IMR-90 (cell line): ENCODE measurements around the gene PANX1. TPM values are rescaled to one million over a fixed set of nuclear protein-coding genes. Genes with fewer than 3 reads are reported as not detected.

Experiments
- ATAC-seq: fragments of 200-7000 bp; cut with Tn5 transposase; 2 replicates; pipeline ENCODE4 v1.9.1; 2020; ENCODE audit warnings: low read depth, mild to moderate bottlenecking, moderate library complexity
- BruUV-seq: library from RNA; stranded (reverse); fragments of 400-500 nt; replicated peaks from 2 replicates; lab custom pipeline; 2021; lab: Mats Ljungman, UMichigan
- CTCF ChIA-PET: fragments of 300-600 bp; formaldehyde crosslinking; extraction: SDS; loops from one replicate; lab custom pipeline; 2021; ENCODE audit warnings: antibody characterized with exemption; lab: Yijun Ruan, JAX
- POLR2A ChIA-PET: fragments of 300-600 bp; sonication (Branson Sonifier 250); formaldehyde crosslinking; loops from one replicate; lab custom pipeline; 2022; ENCODE audit warnings: antibody characterized with exemption; ENCODE audit not compliant: unreplicated experiment; lab: Charles Lee
- DNase-seq: peaks from one replicate; pipeline ENCODE4 v3.0.0; 2013
- H2AFZ ChIP-seq: replicated peaks from 2 replicates; pipeline ENCODE3; 2013; ENCODE audit warnings: low read length, mild to moderate bottlenecking; ENCODE audit not compliant: poor library complexity
- H2AK5ac ChIP-seq: 2 replicates; pipeline ENCODE4 v1.6.1; 2013; ENCODE audit warnings: low read depth, low read length, inconsistent platforms
- H2AK9ac ChIP-seq: replicated peaks from 2 replicates; pipeline ENCODE3; 2013; ENCODE audit warnings: mild to moderate bottlenecking, low read depth, low read length, moderate library complexity; ENCODE audit not compliant: poor library complexity
- H2BK120ac ChIP-seq: 2 replicates; pipeline ENCODE4 v1.6.1; 2013; ENCODE audit warnings: low read depth, low read length, inconsistent platforms
- H2BK15ac ChIP-seq: 3 replicates; pipeline ENCODE4 v1.6.1; 2013; ENCODE audit warnings: low read depth, low read length, inconsistent platforms
- H2BK20ac ChIP-seq: 2 replicates; pipeline ENCODE4 v1.6.1; 2013; ENCODE audit warnings: low read depth, mild to moderate bottlenecking, inconsistent platforms, low read length, moderate library complexity
- H2BK5ac ChIP-seq: 2 replicates; pipeline ENCODE4 v1.6.1; 2013; ENCODE audit warnings: mild to moderate bottlenecking, low read depth, low read length, inconsistent platforms; ENCODE audit not compliant: poor library complexity, severe bottlenecking
- H3K14ac ChIP-seq: replicated peaks from 2 replicates; pipeline ENCODE4 v1.6.1; 2013; ENCODE audit warnings: low read depth, low read length, inconsistent platforms
- H3K18ac ChIP-seq: 2 replicates; pipeline ENCODE4 v1.6.1; 2013; ENCODE audit warnings: low read depth, low read length, control low read depth
- H3K23ac ChIP-seq: 2 replicates; pipeline ENCODE4 v1.6.1; 2013; ENCODE audit warnings: low read depth, low read length, inconsistent platforms
- H3K27ac ChIP-seq: 2 replicates; pipeline ENCODE4 v1.5.1; 2013; ENCODE audit warnings: mild to moderate bottlenecking, control low read depth, low read length; ENCODE audit not compliant: insufficient read depth
- H3K27me3 ChIP-seq: 2 replicates; pipeline ENCODE4 v1.6.1; 2013; ENCODE audit warnings: low read length; ENCODE audit not compliant: control insufficient read depth, insufficient read depth
- H3K36me3 ChIP-seq: 2 replicates; pipeline ENCODE4 v1.6.1; 2013; ENCODE audit warnings: low read length, mixed read lengths; ENCODE audit not compliant: control insufficient read depth, insufficient read depth
- H3K4ac ChIP-seq: 2 replicates; pipeline ENCODE4 v1.6.1; 2013; ENCODE audit warnings: low read depth, low read length, inconsistent platforms
- H3K4me1 ChIP-seq: 2 replicates; pipeline ENCODE4 v1.6.1; 2013; ENCODE audit warnings: low read length, mixed read lengths; ENCODE audit not compliant: control insufficient read depth, insufficient read depth
- H3K4me2 ChIP-seq: 2 replicates; pipeline ENCODE4 v1.6.1; 2013; ENCODE audit warnings: low read depth, mild to moderate bottlenecking, control low read depth, low read length, moderate library complexity
- H3K4me3 ChIP-seq: 2 replicates; pipeline ENCODE4 v1.5.1; 2013; ENCODE audit warnings: low read depth, mild to moderate bottlenecking, control low read depth, low read length, moderate library complexity; ENCODE audit not compliant: insufficient read depth
- H3K56ac ChIP-seq: 2 replicates; pipeline ENCODE4 v1.6.1; 2013; ENCODE audit warnings: low read length, inconsistent platforms; ENCODE audit not compliant: insufficient read depth; ENCODE audit errors: extremely low read depth
- H3K79me1 ChIP-seq, 2 experiments: 2 replicates each; pipeline ENCODE4 v1.6.1; 2013; ENCODE audit warnings: low read length in 2 of 2, inconsistent platforms in 1 of 2, low read depth in 1 of 2
- H3K9ac ChIP-seq: 2 replicates; pipeline ENCODE4 v1.6.1; 2013; ENCODE audit warnings: low read depth, low read length, control low read depth
- H3K9me1 ChIP-seq: 2 replicates; pipeline ENCODE4 v1.6.1; 2013; ENCODE audit warnings: low read length, inconsistent platforms; ENCODE audit not compliant: insufficient read depth
- H3K9me3 ChIP-seq: 2 replicates; pipeline ENCODE4 v1.6.1; 2013; ENCODE audit warnings: low read length; ENCODE audit not compliant: control insufficient read depth, insufficient read depth
- H4K20me1 ChIP-seq: 2 replicates; pipeline ENCODE4 v1.6.1; 2013; ENCODE audit warnings: low read length, inconsistent platforms; ENCODE audit not compliant: insufficient read depth
- H4K5ac ChIP-seq: 2 replicates; pipeline ENCODE4 v1.6.1; 2013; ENCODE audit warnings: mild to moderate bottlenecking, low read depth, low read length, control low read depth
- H4K8ac ChIP-seq, 2 experiments: 2 replicates each; pipeline ENCODE4 v1.6.1; 2013; ENCODE audit warnings: low read depth in 2 of 2, low read length in 2 of 2, control low read depth in 1 of 2, inconsistent platforms in 1 of 2
- H4K91ac ChIP-seq: 2 replicates; pipeline ENCODE4 v1.6.1; 2013; ENCODE audit warnings: low read depth, low read length, inconsistent platforms; ENCODE audit not compliant: insufficient read depth
- BHLHE40 ChIP-seq: fragments of 150-350 bp; IDR thresholded peaks from 2 replicates; pipeline ENCODE4 v1.6.1; 2016; ENCODE audit warnings: mild to moderate bottlenecking, low read depth, low read length
- CEBPB ChIP-seq: IDR thresholded peaks from 2 replicates; pipeline ENCODE4 v1.6.1; 2012; ENCODE audit warnings: low read depth, low read length, improper control_type of control experiment
- CHD1 ChIP-seq: IDR thresholded peaks from 2 replicates; pipeline ENCODE4 v1.6.1; 2012; ENCODE audit warnings: low read depth, low read length, improper control_type of control experiment
- FOS ChIP-seq: fragments of 150-350 bp; IDR thresholded peaks from 2 replicates; pipeline ENCODE4 v1.6.1; 2016; ENCODE audit warnings: low read depth, low read length
- MAZ ChIP-seq: IDR thresholded peaks from 2 replicates; pipeline ENCODE4 v1.6.1; 2012; ENCODE audit warnings: low read depth, mild to moderate bottlenecking, low read length, improper control_type of control experiment, moderate library complexity, borderline replicate concordance
- MXI1 ChIP-seq: IDR thresholded peaks from 2 replicates; pipeline ENCODE4 v1.6.1; 2012; ENCODE audit warnings: low read depth, mild to moderate bottlenecking, low read length, moderate library complexity, borderline replicate concordance
- NFE2L2 ChIP-seq: fragments of 150-350 bp; IDR thresholded peaks from 2 replicates; pipeline ENCODE4 v1.6.1; 2016; ENCODE audit warnings: low read depth, mild to moderate bottlenecking, low read length
- RAD21 ChIP-seq: IDR thresholded peaks from 2 replicates; pipeline ENCODE4 v1.6.1; 2012; ENCODE audit warnings: low read length, improper control_type of control experiment
- RCOR1 ChIP-seq: IDR thresholded peaks from 2 replicates; pipeline ENCODE4 v1.6.1; 2012; ENCODE audit warnings: mild to moderate bottlenecking, low read length, improper control_type of control experiment; ENCODE audit not compliant: insufficient replicate concordance
- RFX5 ChIP-seq: IDR thresholded peaks from 2 replicates; pipeline ENCODE4 v1.8.0; 2012; ENCODE audit warnings: low read depth, mild to moderate bottlenecking, low read length, moderate library complexity
- SMC3 ChIP-seq: fragments of 150-350 bp; IDR thresholded peaks from 2 replicates; pipeline ENCODE4 v1.6.1; 2016; ENCODE audit warnings: low read depth, mild to moderate bottlenecking, antibody characterized with exemption, low read length, moderate library complexity
- WGBS, 2 experiments: methylation state at CpG; one replicate each; pipeline versions ENCODE4 v1.1.5 to v1.1.7; 2013; ENCODE audit warnings: missing lambda C conversion rate in 2 of 2; ENCODE audit not compliant: insufficient read length in 1 of 2; ENCODE audit errors: extremely low coverage in 2 of 2; 5-methylcytosine and 5-hydroxymethylcytosine counted together
- dilution Hi-C: fragments of 300-500 bp; cut with HindIII; formaldehyde crosslinking; loops from one replicate; pipeline ENCODE4 v1.14.3; 2018; ENCODE audit warnings: low sequenced_read_pairs; ENCODE audit not compliant: unreplicated experiment
- in situ Hi-C: fragments of 300-500 bp; cut with MboI; formaldehyde crosslinking; loops from 3 replicates; pipeline ENCODE4 v1.14.3; 2019; ENCODE audit warnings: low sequenced_read_pairs, inconsistent platforms, mixed read lengths
- intact Hi-C: fragments of 100-400 bp; cut with micrococcal nuclease; formaldehyde crosslinking; loops from 2 replicates; pipeline ENCODE4 v1.10.0; 2022
- polyA plus RNA-seq, 3 experiments: library from polyadenylated mRNA; depleted of rRNA; stranded (reverse); fragments of >200 nt; gene quantifications; 2 replicates each; pipeline ENCODE4 v1.2.3, GENCODE V29; 2012; ENCODE audit warnings: low replicate concordance in 1 of 3
- total RNA-seq: library from RNA; depleted of rRNA; stranded (reverse); fragments of >200 nt; gene quantifications from 2 replicates; pipeline ENCODE4 v1.2.3, GENCODE V29; 2012
- TF ChIP-seq, protein P1 (sequence below): fragments of 150-350 bp; IDR thresholded peaks from 2 replicates; pipeline ENCODE4 v1.6.1; 2017; ENCODE audit warnings: mild to moderate bottlenecking, antibody characterized with exemption, low read length, low read depth
- TF ChIP-seq, protein P2 (sequence below): fragments of 150-350 bp; IDR thresholded peaks from 2 replicates; pipeline ENCODE4 v1.6.1; 2016; ENCODE audit warnings: low read depth, mild to moderate bottlenecking, low read length, moderate library complexity, borderline replicate concordance

Gene PANX1
- total and polyA plus RNA-seq, 2 of the 4 experiments (the other 2 are of a cell fraction) = 29.8 to 70.8 TPM

DNA sequence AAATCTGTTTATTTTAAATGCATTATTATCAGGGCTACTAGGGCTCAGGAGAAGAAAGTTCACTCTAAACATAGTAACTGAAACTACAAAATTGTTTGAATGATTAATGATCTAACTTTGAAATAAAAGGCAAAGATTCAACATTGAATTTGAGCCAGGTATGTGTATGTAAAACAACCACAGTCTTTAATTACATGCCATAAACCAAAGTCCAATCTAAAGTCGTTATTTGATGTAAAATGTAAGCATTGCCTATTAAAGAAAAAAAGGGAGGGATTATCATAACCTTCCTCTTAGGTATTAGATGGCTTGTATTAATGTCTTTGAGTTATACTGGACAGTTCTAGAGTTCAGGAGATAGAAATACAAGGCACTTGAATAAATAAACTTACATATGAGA lies 25.2 kb upstream of the PANX1 start:
- Histone ChIP-seq H3K9me1 (no peaks in the 10 kb centered on the region), H3K79me1 (no peaks in the 10 kb centered on the region), H3K9me3 (no peaks in the 10 kb centered on the region), H3K27ac (no peak overlapping the region), H2AFZ (no peak overlapping the region), H3K18ac (no peak overlapping the region), H3K27me3 (no peaks in the 10 kb centered on the region), H2BK5ac (no peak overlapping the region), H2AK5ac (no peak overlapping the region), H4K91ac (no peak overlapping the region), H3K4me3 (no peak overlapping the region), H3K14ac (no peak overlapping the region), H2AK9ac (no peak overlapping the region), H3K4me1 (no peaks in the 10 kb centered on the region), H2BK120ac (no peak overlapping the region), H3K4ac (no peak overlapping the region), H4K20me1 (no peaks in the 10 kb centered on the region), H3K56ac (no peak overlapping the region), H4K8ac (no peak overlapping the region), H2BK15ac (no peak overlapping the region), H3K4me2 (no peak overlapping the region), H3K23ac (no peak overlapping the region), H3K36me3 (no peaks in the 10 kb centered on the region), H3K9ac (no peak overlapping the region), H4K5ac (no peak overlapping the region), H2BK20ac (no peak overlapping the region)
- CTCF ChIA-PET = no interaction called here
- POLR2A ChIA-PET = no interaction called here
- in situ Hi-C loops (no loop called here), intact Hi-C loops (no loop called here), dilution Hi-C loops (no loop called here)
- TF ChIP-seq CEBPB = no peak
- TF ChIP-seq MAZ = no peak
- TF ChIP-seq CHD1 = no peak
- TF ChIP-seq, protein P1, sequence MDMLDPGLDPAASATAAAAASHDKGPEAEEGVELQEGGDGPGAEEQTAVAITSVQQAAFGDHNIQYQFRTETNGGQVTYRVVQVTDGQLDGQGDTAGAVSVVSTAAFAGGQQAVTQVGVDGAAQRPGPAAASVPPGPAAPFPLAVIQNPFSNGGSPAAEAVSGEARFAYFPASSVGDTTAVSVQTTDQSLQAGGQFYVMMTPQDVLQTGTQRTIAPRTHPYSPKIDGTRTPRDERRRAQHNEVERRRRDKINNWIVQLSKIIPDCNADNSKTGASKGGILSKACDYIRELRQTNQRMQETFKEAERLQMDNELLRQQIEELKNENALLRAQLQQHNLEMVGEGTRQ = no peak
- TF ChIP-seq, protein P2, sequence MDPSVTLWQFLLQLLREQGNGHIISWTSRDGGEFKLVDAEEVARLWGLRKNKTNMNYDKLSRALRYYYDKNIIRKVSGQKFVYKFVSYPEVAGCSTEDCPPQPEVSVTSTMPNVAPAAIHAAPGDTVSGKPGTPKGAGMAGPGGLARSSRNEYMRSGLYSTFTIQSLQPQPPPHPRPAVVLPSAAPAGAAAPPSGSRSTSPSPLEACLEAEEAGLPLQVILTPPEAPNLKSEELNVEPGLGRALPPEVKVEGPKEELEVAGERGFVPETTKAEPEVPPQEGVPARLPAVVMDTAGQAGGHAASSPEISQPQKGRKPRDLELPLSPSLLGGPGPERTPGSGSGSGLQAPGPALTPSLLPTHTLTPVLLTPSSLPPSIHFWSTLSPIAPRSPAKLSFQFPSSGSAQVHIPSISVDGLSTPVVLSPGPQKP = no peak
- TF ChIP-seq FOS = no peak
- no peak for TF ChIP-seq SMC3
- TF ChIP-seq RCOR1 = no peak
- TF ChIP-seq RAD21 = no peak
- TF ChIP-seq NFE2L2 = no peak
- no peak for TF ChIP-seq BHLHE40
- no peak for TF ChIP-seq RFX5
- TF ChIP-seq MXI1 = no peak
- no CpG with 5 or more reads among the region's 1 CpG for WGBS, 2 experiments
- ATAC-seq (no peak), DNase-seq (no peak)
- BruUV-seq = no TSS peak
